Embryonic facial prominence (tissue), 1 donor: ENCODE measurements around the gene LST1.
"Not testable (repeated sequence)": the region's sequence is repeated elsewhere in the genome, so short reads cannot be mapped to it uniquely, and the experiment has no call there.

Experiments
- DNase-seq: peaks from one replicate; pipeline ENCODE4 v3.0.0-alpha.2; 2016; ENCODE audit errors: extremely low spot score

The LST1 gene

GRCh38 chr6:31580807-31581433, 5.2 kb upstream of the LST1 start:
- DNase-seq: peak; percentile 42

- DNase-seq: no peak
These were observed 4.4 kb upstream of the LST1 start for GRCh38 chr6:31581434-31582229.

GRCh38 chr6:31582230-31582643, 3.8 kb upstream of the LST1 start, which contains the start of gene LTB:
LTB (minus strand) TSS chr6:31582424; CDS start chr6:31582417, 7 bp downstream.
- no peak for DNase-seq

DNA sequence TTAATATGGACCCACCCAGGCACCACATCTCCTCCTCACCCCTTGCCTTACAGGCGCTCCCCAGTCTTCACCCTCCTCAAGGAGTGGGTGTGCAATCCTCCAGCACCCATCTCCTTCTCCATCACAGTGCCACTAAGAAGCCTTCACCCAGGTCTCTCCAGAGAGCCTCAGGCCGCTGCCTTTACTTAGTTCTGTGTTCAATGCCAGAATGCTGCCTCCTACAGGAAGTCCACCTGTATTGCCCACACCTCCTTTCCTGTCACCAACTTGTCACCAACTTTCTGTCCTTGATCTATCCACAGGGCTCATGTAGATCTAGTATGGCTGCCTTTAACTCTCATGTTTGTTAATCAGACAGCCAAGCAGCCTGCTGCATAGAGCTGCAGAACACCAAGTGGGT, 586 bp upstream of the LST1 start:
- no peak for DNase-seq

DNA sequence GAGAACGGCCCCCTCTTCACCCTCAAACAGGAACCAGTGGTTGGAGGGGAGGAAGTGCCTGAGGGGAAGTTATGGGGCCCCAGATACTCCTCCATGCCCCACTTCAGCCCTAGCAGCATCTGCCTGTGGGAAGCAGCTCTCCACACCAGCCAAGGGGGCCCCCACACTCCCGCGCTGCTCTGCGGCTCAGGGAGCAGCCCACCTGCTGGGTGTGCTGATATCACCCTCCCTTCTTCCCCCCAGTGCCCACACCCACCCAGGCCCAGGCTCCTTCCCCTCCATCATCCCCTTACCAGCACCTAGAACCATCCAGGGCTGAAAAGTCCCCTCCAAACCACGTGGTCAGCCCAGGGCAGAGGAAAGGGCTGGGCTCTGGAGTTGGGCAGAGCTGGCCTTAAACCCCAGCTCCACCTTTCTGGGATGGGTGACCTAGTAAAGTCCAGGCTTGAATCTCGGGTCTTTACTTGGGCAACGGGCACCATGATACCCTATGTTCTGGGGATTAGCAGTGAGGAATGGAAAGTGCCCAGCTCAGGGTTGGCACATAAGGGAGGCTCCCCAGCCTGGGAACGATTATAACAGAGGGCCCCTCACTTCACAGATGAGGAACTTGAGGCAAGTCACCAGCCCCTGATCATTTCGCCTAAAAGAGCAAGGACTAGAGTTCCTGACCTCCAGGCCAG, 663 bp downstream of the LST1 start:
- DNase-seq: no peak

- no peak for DNase-seq
These were observed 2.0 kb downstream of the LST1 start for GRCh38 chr6:31587791-31588777.

GRCh38 chr6:31588871-31589650, 3.0 kb downstream of the LST1 start:
- no peak for DNase-seq

DNA sequence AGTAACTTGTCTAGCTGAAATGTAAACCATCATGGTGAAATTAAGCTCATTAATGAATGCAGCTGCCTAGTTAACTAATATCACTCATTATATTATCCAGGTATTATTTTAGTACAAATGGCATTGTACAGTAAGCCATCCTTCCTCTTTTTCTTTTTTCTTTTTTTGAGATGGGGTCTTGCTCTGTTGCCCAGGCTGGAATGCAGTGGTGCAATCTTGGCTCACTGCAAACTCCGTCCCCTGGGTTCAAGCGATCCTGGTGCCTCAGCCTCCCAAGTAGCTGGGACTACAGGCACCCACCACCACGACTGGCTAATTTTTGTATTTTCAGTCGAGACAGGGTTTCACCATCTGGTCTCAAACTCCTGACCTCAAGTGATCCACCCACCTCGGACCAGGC, 4.6 kb downstream of the LST1 start:
- not testable (repeated sequence) for DNase-seq

- DNase-seq: no peak
These were observed 6.3 kb downstream of the LST1 start for GRCh38 chr6:31592396-31592771.

DNA sequence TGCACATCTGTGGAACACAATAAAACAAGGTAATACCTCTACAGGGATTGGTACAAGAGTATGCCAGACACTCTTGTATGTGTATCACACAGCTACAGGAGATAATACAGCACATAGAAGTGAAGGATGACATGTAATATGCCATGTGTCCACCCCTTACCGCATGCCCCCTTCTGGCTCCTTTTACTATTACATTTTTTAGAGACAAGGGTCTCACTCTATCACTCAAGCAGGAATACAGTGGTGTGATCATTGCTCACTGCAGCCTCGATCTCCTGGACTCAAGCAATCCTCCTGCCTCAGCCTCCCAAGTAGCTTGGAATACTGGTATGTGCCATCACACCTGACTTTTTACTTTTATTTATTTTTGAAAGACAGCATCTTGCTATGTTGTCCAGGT, 10.9 kb downstream of the LST1 start:
- no peak for DNase-seq

GRCh38 chr6:31607317-31607716, 21.2 kb downstream of the LST1 start:
- no peak for DNase-seq

GRCh38 chr6:31609519-31610406, 23.7 kb downstream of the LST1 start:
- no peak for DNase-seq

GRCh38 chr6:31610968-31611367, 24.9 kb downstream of the LST1 start:
- no peak for DNase-seq

- no peak for DNase-seq
These were observed 28.1 kb downstream of the LST1 start for GRCh38 chr6:31614075-31614619.

GRCh38 chr6:31614684-31615578, 28.9 kb downstream of the LST1 start, which contains the start of gene AIF1:
AIF1 (plus strand) TSS chr6:31615234; CDS start chr6:31615330, 96 bp downstream.
- no peak for DNase-seq

- DNase-seq: no peak
These were observed 29.7 kb downstream of the LST1 start for GRCh38 chr6:31615748-31616147.

- DNase-seq: no peak
These were observed 30.9 kb downstream of the LST1 start for GRCh38 chr6:31617010-31617409.
